GM19099 (cell line): ENCODE results near the gene ING5.

Experiments
- POLR2A ChIP-seq: IDR thresholded peaks from 3 replicates; pipeline ENCODE4 v1.6.1; 2011; ENCODE audit warnings: low read depth; ENCODE audit not compliant: insufficient read length; ENCODE audit errors: extremely low read depth

ING5 gene

GRCh38 chr2:241668354-241668753 lies 33.5 kb upstream of the ING5 start:
- TF ChIP-seq POLR2A: no peak

DNA sequence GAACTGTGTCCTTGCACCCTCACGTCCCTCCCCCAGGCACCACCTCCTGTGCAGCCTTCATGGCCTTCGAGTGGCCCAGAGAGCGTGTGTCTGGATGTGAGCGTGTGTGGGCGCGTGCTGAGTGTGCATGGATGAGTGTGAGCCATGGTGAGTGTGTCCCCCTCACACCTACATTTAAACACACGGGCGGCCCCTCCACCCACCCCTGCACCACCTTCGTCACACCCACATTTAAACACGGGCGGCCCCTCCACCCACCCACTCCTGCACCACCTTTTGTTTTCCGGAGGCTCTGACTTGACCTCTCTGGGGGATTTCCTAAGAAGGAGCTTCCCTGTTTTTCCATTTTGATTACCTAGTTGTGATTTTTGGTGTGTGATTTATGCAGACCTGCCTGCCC lies 33.0 kb upstream of the ING5 start:
- TF ChIP-seq POLR2A: no peak

- TF ChIP-seq POLR2A: no peak
Observed at GRCh38 chr2:241670333-241671110, 31.3 kb upstream of the ING5 start.

DNA sequence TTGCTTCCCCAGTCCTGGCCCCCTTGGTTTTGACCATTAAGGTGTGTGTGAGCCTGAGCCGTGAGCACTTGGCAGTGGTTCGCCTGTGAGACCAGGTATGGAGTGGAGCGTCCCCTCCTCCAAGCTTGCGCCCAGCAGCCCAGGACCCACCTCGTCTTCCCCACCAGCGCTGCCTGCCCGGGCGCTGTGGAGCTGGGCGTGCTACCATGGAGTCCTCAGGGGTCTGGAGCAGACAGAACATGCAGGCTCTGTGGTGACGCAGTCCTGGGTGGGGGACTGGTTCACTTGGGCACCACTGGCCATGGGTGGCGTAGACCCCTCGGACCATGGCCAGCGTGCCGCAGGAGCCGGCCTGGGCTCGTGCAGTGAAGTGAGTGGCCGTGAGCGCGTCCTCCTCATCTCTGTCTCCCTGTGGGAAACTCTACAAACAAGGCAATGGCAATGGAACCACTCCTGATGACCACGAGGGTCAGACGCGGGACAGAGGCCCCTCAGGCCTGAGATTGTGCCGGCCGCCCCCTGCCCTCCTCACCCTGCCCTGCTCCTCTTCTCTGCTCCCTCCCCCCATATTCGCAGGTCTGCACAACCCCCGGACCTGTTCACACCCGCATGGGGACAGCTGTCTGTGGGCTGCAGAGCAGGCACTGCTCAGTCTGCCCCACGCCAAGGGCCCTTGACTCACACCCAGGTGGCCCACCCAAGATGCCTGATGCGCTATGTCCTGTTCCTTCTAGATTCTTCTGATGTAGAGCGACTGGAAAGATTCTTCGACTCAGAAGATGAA lies 30.2 kb upstream of the ING5 start:
- no peak for TF ChIP-seq POLR2A

- no peak for TF ChIP-seq POLR2A
Observed at GRCh38 chr2:241672243-241673188, 29.3 kb upstream of the ING5 start.

DNA sequence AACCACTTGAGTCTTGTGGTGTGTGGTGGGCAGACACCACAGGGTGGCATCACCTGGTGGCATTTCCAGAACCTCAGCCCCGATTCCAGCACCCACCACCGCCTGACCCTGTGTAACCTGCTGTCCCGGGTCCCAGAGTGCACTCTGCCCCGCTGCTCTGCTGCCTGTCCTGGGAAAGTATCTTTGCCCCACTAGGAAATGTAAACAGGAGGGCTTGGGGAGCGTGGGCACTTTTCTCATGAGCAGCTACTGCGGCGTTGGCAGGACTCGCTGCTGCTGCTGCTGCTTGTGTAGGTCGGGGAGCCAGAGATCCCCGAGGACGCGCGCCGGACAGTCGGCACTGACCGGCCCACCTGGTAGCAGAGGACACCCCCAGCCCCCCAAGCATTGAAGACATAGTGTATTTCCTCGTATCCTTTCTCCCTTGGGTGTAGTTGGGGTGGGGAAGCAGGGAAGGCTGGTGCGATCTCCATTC lies 28.6 kb upstream of the ING5 start:
- no peak for TF ChIP-seq POLR2A

GRCh38 chr2:241673797-241674725 lies 27.8 kb upstream of the ING5 start:
- TF ChIP-seq POLR2A: no peak

DNA sequence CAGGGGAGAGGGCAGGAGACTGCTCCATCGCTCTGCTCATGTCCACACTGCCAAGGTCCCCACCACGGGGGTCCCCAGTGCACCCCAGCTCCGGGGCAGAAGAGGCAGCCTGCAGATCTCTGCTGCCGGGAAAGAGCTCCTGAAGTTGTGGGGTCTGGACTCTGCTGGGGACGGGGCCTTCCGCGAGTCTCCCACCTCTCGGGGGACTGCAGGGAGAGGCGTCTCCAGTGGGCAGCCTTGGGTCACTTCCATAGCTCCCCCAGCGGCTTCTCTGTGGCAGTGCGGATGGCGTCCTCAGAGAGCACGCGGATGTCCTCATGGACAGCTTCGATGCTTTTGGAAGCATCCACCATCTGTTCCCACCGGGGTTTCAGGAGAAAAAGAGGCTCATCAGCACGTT lies 26.0 kb upstream of the ING5 start:
- TF ChIP-seq POLR2A: no peak

GRCh38 chr2:241676665-241677064 lies 25.2 kb upstream of the ING5 start:
- TF ChIP-seq POLR2A: no peak

DNA sequence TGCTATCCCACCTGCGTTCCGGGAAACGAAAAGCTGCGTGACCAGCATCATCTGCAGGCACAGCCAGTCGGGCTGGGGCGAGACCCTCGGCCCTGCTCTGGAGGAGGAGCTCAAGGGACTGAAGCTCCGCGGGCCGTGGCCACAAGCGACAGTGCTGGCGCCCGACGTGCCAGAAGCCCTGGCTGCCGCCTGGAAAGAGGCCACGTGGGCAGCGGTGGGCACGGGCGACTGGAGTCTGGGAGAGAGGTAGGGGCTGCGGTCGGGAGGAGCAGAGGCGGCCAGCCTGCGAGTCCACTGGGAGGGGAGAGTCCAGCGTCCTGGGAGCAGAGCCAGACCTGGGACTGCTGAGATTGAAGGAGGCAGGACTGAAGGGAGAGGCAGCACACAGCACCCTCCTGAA lies 24.4 kb upstream of the ING5 start:
- no peak for TF ChIP-seq POLR2A

DNA sequence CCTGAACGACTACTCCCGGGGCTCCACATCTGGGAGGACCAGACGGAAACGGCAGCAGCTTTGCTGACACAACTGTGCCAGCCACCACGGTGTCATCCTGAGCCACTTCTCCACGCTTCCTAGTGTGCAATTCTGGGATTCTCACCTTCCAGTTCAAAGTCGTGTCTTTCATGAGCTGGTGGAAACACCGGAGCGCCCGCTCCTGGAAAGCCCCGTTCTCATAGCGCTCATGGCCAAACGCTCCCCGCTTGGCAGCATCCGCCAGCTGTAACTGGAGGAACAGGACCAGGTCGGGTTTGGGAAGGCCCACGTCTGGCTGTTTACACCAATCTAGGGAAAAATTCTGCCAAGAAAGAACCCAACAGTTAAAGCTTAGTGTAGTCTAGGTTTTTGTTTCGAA lies 23.5 kb upstream of the ING5 start:
- TF ChIP-seq POLR2A: no peak

GRCh38 chr2:241678784-241679540 lies 22.9 kb upstream of the ING5 start:
- TF ChIP-seq POLR2A: no peak

- no peak for TF ChIP-seq POLR2A
Observed at GRCh38 chr2:241680044-241680443, 21.8 kb upstream of the ING5 start.
